MM.1S (cell line): ENCODE results near the gene RAD17.

Experiments
- DNase-seq: peaks from one replicate; pipeline ENCODE4 v3.0.0-alpha.2; 2015
- H2AFZ ChIP-seq: fragments of 300-600 bp; sonication (generic); 2 replicates; pipeline ENCODE4 v1.6.0; 2016; ENCODE audit warnings: antibody characterized with exemption, low read length
- H3F3A ChIP-seq: fragments of 300-600 bp; sonication (generic); 2 replicates; pipeline ENCODE4 v1.6.1; 2016; ENCODE audit warnings: mild to moderate bottlenecking, antibody characterized with exemption, low read length, moderate library complexity, mixed read lengths; ENCODE audit not compliant: insufficient read depth
- H3K27ac ChIP-seq: fragments of 300-600 bp; sonication (generic); 2 replicates; pipeline ENCODE4 v1.5.1; 2016; ENCODE audit warnings: mild to moderate bottlenecking, low read length
- H3K27me3 ChIP-seq: fragments of 300-600 bp; sonication (generic); replicated peaks from 2 replicates; pipeline ENCODE4 v1.6.0; 2016; ENCODE audit warnings: low read length; ENCODE audit not compliant: insufficient read depth
- H3K36me3 ChIP-seq: fragments of 300-600 bp; sonication (generic); replicated peaks from 2 replicates; pipeline ENCODE4 v1.6.1; 2016; ENCODE audit warnings: mild to moderate bottlenecking, low read length, mixed read lengths; ENCODE audit not compliant: insufficient read depth
- H3K4me1 ChIP-seq: fragments of 300-600 bp; sonication (generic); 2 replicates; pipeline ENCODE4 v1.6.1; 2016; ENCODE audit warnings: low read length, mixed read lengths
- H3K4me2 ChIP-seq: fragments of 300-600 bp; sonication (generic); 2 replicates; pipeline ENCODE4 v1.6.0; 2016; ENCODE audit warnings: low read depth, low read length
- H3K4me3 ChIP-seq: fragments of 300-600 bp; sonication (generic); 2 replicates; pipeline ENCODE4 v1.5.1; 2016; ENCODE audit warnings: low read length, mixed read lengths
- H3K79me2 ChIP-seq: fragments of 300-600 bp; sonication (generic); 2 replicates; pipeline ENCODE4 v1.6.1; 2016; ENCODE audit warnings: mixed run types, low read length, mixed read lengths
- H3K9ac ChIP-seq: fragments of 300-600 bp; sonication (generic); 2 replicates; pipeline ENCODE4 v1.6.1; 2016; ENCODE audit warnings: low read length, mixed read lengths
- H3K9me2 ChIP-seq: fragments of 300-600 bp; sonication (generic); replicated peaks from 2 replicates; pipeline ENCODE4 v1.6.1; 2016; ENCODE audit warnings: mild to moderate bottlenecking, low read length, mixed read lengths; ENCODE audit not compliant: insufficient read depth
- H3K9me3 ChIP-seq: fragments of 300-600 bp; sonication (generic); replicated peaks from 2 replicates; pipeline ENCODE4 v1.6.1; 2016; ENCODE audit warnings: mild to moderate bottlenecking, low read length, mixed read lengths; ENCODE audit not compliant: insufficient read depth
- H4K20me1 ChIP-seq: fragments of 300-600 bp; sonication (generic); 2 replicates; pipeline ENCODE4 v1.6.1; 2016; ENCODE audit warnings: mild to moderate bottlenecking, low read length, moderate library complexity, mixed read lengths; ENCODE audit not compliant: insufficient read depth
- CTCF ChIP-seq: fragments of 300-600 bp; sonication (generic); IDR thresholded peaks from 2 replicates; pipeline ENCODE4 v1.5.1; 2016; ENCODE audit warnings: antibody characterized with exemption, low read length, mixed read lengths
- EZH2 ChIP-seq: fragments of 300-600 bp; sonication (generic); optimal IDR thresholded peaks from 2 replicates; pipeline ENCODE3; 2017; ENCODE audit warnings: low read depth, mild to moderate bottlenecking, antibody characterized with exemption, low read length, mixed read lengths
- EZH2phosphoT487 ChIP-seq: fragments of 300-600 bp; sonication (generic); IDR thresholded peaks from 2 replicates; pipeline ENCODE4 v1.6.1; 2018; ENCODE audit warnings: antibody characterized with exemption, low read length

The RAD17 gene

GRCh38 chr5:69350664-69351063, 19.0 kb upstream of the RAD17 start:
- Histone ChIP-seq H3K36me3 (peaks cover 3% of the 10 kb centered on the region; the same call in 1 of the 2 replicates), H3K4me1 (peaks cover 2% of the 10 kb centered on the region; the same call in 1 of the 2 replicates), H4K20me1 (no peaks in the 10 kb centered on the region), H3K4me3 (no peak overlapping the region), H3K9me2 (no peaks in the 10 kb centered on the region), H3K4me2 (no peak overlapping the region), H3F3A (0 out of 2 replicates have a peak, but pooled peaks cover 6% of the 10 kb centered on the region), H2AFZ (no peak overlapping the region), H3K9me3 (no peaks in the 10 kb centered on the region), H3K27ac (no peak overlapping the region), H3K79me2 (no peaks in the 10 kb centered on the region), H3K27me3 (no peaks in the 10 kb centered on the region), H3K9ac (no peak overlapping the region)
- no peak for TF ChIP-seq EZH2phosphoT487
- TF ChIP-seq EZH2, result no peak
- no peak for TF ChIP-seq CTCF
- DNase-seq, result no peak

GRCh38 chr5:69359699-69360098, 9.9 kb upstream of the RAD17 start:
- Histone ChIP-seq H3K4me3 (no peak overlapping the region), H3K9ac (no peak overlapping the region), H3K79me2 (peaks cover 59% of the 10 kb centered on the region), H3K27ac (no peak overlapping the region), H3K36me3 (no peaks in the 10 kb centered on the region; the same call in 1 of the 2 replicates), H3K4me2 (no peak overlapping the region), H3K9me2 (no peaks in the 10 kb centered on the region), H3K27me3 (no peaks in the 10 kb centered on the region), H3F3A (peaks cover 8% of the 10 kb centered on the region; the same call in 1 of the 2 replicates), H2AFZ (no peak overlapping the region), H3K9me3 (no peaks in the 10 kb centered on the region), H4K20me1 (no peaks in the 10 kb centered on the region), H3K4me1 (peaks cover 19% of the 10 kb centered on the region)
- TF ChIP-seq EZH2, result no peak
- TF ChIP-seq EZH2phosphoT487, result no peak
- no peak for TF ChIP-seq CTCF
- no peak for DNase-seq

- Histone ChIP-seq H4K20me1 (no peaks in the 10 kb centered on the region), H3K79me2 (peaks cover 67% of the 10 kb centered on the region), H3K4me1 (peaks cover 19% of the 10 kb centered on the region), H3K4me2 (no peak overlapping the region), H3K27ac (no peak overlapping the region), H3F3A (peaks cover 8% of the 10 kb centered on the region; the same call in 1 of the 2 replicates), H2AFZ (no peak overlapping the region), H3K4me3 (no peak overlapping the region), H3K27me3 (no peaks in the 10 kb centered on the region), H3K9me2 (no peaks in the 10 kb centered on the region), H3K9me3 (no peaks in the 10 kb centered on the region), H3K36me3 (no peaks in the 10 kb centered on the region; the same call in 1 of the 2 replicates), H3K9ac (no peak overlapping the region)
- DNase-seq, result no peak
- TF ChIP-seq EZH2 (no peak), EZH2phosphoT487 (no peak), CTCF (no peak)
These were observed 9.2 kb upstream of the RAD17 start for GRCh38 chr5:69360442-69360841.
